ENCODE results near the gene ST6GALNAC2.

ST6GALNAC2 gene

DNA sequence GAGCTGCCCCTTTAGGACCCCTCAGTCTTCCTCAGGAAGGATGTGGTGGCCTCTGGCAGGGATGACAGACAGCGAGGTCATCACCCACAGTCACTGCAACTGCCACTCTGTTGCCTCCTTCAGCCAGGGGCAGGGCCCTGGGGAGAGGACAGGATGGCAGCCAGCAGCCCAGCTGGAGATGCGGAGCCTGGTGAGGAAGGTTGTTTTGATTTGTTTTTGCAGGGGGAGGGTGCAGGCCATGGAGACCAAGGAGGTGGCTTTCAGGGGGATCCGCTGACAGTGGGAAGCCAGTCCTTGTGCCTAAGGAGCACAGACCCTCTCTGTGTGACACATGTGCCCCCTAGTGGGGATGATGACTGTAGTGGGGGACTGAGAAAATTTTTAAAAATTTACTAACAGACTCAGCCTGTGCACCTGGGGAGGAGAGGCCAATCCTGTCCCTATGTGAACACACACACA, 38.4 kb downstream of the ST6GALNAC2 start:
- H3K27me3 ChIP-seq (ENCODE audit: control insufficient read depth, insufficient read depth, low read length), result no peaks in the 10 kb centered on the region
- H3K9ac ChIP-seq (ENCODE audit: low read length), result no peak overlapping the region
- H3K4me1 ChIP-seq (ENCODE audit: control insufficient read depth, insufficient read depth, low read length), result peaks cover 56% of the 10 kb centered on the region

DNA sequence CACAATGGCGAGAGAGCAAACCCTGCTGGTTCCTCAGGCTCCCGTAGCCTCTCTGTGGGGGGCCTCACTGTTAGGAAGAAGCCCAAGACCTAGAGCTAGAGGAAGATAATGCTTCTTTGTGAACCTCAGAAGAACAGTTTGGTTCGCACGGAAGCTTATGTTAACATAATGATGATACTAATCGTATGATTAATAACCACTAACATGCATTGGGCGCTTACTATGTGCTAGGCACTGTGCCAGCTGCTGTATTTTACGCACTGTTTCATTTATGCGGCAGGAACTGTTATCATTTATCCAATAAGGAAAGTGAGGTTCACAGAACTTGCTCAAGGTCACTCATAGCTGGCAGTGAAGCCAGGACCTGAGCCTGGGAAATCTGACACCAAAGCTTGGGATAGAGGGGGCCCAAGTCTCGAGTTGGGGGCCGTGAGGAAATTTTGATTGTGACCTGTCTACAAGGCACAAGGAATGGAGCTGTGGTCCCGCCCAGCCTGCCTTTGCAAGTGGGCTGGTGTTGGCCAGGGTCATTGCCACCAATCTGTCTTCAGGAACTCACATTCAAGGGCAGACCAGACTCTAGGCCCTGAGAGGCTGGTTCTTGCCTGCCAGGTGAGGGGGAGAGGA, 39.0 kb downstream of the ST6GALNAC2 start:
- peaks cover 54% of the 10 kb centered on the region for H3K4me1 ChIP-seq (ENCODE audit: control insufficient read depth, insufficient read depth, low read length)
- no peak overlapping the region for H3K9ac ChIP-seq (ENCODE audit: low read length)
- H3K4me3 ChIP-seq (ENCODE audit: low read length), result no peak overlapping the region
- H3K36me3 ChIP-seq (ENCODE audit: control insufficient read depth, insufficient read depth, low read length), result no peaks in the 10 kb centered on the region
- H3K9me3 ChIP-seq (ENCODE audit: control insufficient read depth, low read length), result no peaks in the 10 kb centered on the region
- no peaks in the 10 kb centered on the region for H3K27me3 ChIP-seq (ENCODE audit: control insufficient read depth, insufficient read depth, low read length)

More for the DNA sequence above, 38.4 kb downstream of the ST6GALNAC2 start:
- Histone ChIP-seq H3K36me3 (ENCODE audit: control insufficient read depth, insufficient read depth, low read length) (no peaks in the 10 kb centered on the region), H3K9me3 (ENCODE audit: control insufficient read depth, low read length) (no peaks in the 10 kb centered on the region), H3K4me3 (ENCODE audit: low read length) (no peak overlapping the region)

DNA sequence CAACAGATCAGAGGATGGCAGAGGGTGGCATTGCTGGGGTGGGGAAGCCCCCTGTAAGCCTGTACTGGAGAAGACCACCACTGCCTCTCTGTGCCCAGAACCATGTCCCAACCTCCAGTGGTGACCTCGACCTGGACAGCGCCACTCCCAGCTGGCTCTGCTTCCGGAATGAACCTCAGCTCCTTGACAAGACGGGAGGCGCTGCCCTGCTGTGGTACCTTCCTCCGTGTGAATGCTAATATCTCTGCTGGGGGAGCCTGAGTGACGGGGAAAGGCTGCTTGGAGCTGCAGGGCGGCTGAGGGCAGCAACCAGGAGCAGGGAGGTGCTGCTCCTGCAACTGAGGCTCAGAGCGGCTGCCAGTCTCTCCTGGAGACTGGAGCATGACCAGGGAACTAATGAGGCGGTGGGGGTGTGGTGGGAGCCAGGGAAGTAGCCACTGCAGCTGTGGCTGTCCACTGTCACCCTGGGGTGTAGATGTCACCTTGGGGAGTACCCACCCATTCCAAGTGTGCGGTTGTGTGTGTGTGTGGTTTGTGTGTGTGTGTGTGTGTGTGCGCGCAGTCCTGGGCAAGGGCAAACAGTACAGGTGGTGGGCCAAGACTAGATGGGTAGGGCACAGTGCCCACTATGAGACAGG, 39.6 kb downstream of the ST6GALNAC2 start:
- Histone ChIP-seq H3K9ac (ENCODE audit: low read length) (no peak overlapping the region), H3K9me3 (ENCODE audit: control insufficient read depth, low read length) (no peaks in the 10 kb centered on the region), H3K27me3 (ENCODE audit: control insufficient read depth, insufficient read depth, low read length) (no peaks in the 10 kb centered on the region), H3K4me3 (ENCODE audit: low read length) (no peak overlapping the region), H3K4me1 (ENCODE audit: control insufficient read depth, insufficient read depth, low read length) (peaks cover 52% of the 10 kb centered on the region), H3K36me3 (ENCODE audit: control insufficient read depth, insufficient read depth, low read length) (no peaks in the 10 kb centered on the region)

GRCh38 chr17:76544546-76545365, 40.9 kb downstream of the ST6GALNAC2 start:
- peaks cover 52% of the 10 kb centered on the region for H3K4me1 ChIP-seq (ENCODE audit: control insufficient read depth, insufficient read depth, low read length)
- peaks cover 2% of the 10 kb centered on the region for H3K27me3 ChIP-seq (ENCODE audit: control insufficient read depth, insufficient read depth, low read length)
- H3K9me3 ChIP-seq (ENCODE audit: control insufficient read depth, low read length), result no peaks in the 10 kb centered on the region
- no peak overlapping the region for H3K9ac ChIP-seq (ENCODE audit: low read length)
- H3K36me3 ChIP-seq (ENCODE audit: control insufficient read depth, insufficient read depth, low read length), result no peaks in the 10 kb centered on the region
- H3K4me3 ChIP-seq (ENCODE audit: low read length), result no peak overlapping the region

GRCh38 chr17:76543826-76544545, 41.7 kb downstream of the ST6GALNAC2 start:
- Histone ChIP-seq H3K9ac (ENCODE audit: low read length) (no peak overlapping the region), H3K36me3 (ENCODE audit: control insufficient read depth, insufficient read depth, low read length) (no peaks in the 10 kb centered on the region), H3K4me3 (ENCODE audit: low read length) (no peak overlapping the region), H3K27me3 (ENCODE audit: control insufficient read depth, insufficient read depth, low read length) (peaks cover 10% of the 10 kb centered on the region), H3K4me1 (ENCODE audit: control insufficient read depth, insufficient read depth, low read length) (peaks cover 52% of the 10 kb centered on the region), H3K9me3 (ENCODE audit: control insufficient read depth, low read length) (no peaks in the 10 kb centered on the region)

DNA sequence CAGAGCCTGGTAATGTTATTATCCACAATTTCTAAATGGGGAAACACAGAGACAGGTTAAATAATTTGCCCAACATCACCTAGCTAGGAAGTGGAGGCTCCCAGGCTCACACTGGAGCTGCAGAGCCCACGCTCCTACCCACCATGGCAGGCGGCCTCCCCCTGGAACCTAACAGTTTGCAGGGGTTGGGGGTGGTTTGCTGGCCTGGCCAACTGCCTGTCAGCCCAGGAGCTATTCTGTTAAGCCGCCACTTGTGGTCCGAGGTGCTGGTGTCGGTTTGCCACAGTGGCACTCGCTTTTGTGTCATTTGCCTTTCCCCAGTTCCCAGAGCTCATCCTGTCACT, 42.2 kb downstream of the ST6GALNAC2 start:
- no peaks in the 10 kb centered on the region for H3K9me3 ChIP-seq (ENCODE audit: control insufficient read depth, low read length)
- H3K4me1 ChIP-seq (ENCODE audit: control insufficient read depth, insufficient read depth, low read length), result peaks cover 50% of the 10 kb centered on the region
- H3K4me3 ChIP-seq (ENCODE audit: low read length), result no peak overlapping the region
- no peak overlapping the region for H3K9ac ChIP-seq (ENCODE audit: low read length)
- peaks cover 15% of the 10 kb centered on the region for H3K27me3 ChIP-seq (ENCODE audit: control insufficient read depth, insufficient read depth, low read length)
- H3K36me3 ChIP-seq (ENCODE audit: control insufficient read depth, insufficient read depth, low read length), result no peaks in the 10 kb centered on the region

DNA sequence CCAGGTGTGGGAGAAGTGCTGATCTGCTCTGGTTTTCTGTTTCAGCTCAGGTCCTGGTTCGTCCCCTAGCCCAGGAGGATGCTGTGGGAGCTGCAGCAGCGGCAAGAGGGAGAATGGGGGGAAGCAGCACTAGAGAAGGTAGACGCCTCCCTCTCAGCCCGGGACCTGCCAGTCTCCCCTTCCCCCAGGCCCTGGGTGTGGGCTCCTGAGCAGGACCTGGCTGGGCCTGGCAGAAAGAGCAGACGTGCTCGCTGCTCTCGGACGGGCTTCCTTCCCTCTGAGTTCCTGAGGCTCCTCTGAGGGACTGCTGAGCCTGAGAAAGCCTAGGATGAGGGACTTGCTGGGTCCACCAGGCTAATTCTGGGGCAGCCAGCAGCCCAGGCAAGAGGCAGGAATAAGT, 42.7 kb downstream of the ST6GALNAC2 start:
- no peaks in the 10 kb centered on the region for H3K36me3 ChIP-seq (ENCODE audit: control insufficient read depth, insufficient read depth, low read length)
- H3K4me1 ChIP-seq (ENCODE audit: control insufficient read depth, insufficient read depth, low read length), result peaks cover 46% of the 10 kb centered on the region
- H3K9me3 ChIP-seq (ENCODE audit: control insufficient read depth, low read length), result no peaks in the 10 kb centered on the region
- no peak overlapping the region for H3K9ac ChIP-seq (ENCODE audit: low read length)
- no peak overlapping the region for H3K4me3 ChIP-seq (ENCODE audit: low read length)
- peaks cover 20% of the 10 kb centered on the region for H3K27me3 ChIP-seq (ENCODE audit: control insufficient read depth, insufficient read depth, low read length)

- Histone ChIP-seq H3K9ac (ENCODE audit: low read length) (no peak overlapping the region), H3K9me3 (ENCODE audit: control insufficient read depth, low read length) (no peaks in the 10 kb centered on the region), H3K4me1 (ENCODE audit: control insufficient read depth, insufficient read depth, low read length) (peaks cover 42% of the 10 kb centered on the region), H3K36me3 (ENCODE audit: control insufficient read depth, insufficient read depth, low read length) (no peaks in the 10 kb centered on the region), H3K4me3 (ENCODE audit: low read length) (no peak overlapping the region), H3K27me3 (ENCODE audit: control insufficient read depth, insufficient read depth, low read length) (peaks cover 24% of the 10 kb centered on the region)
Observed at GRCh38 chr17:76542566-76542971, 43.1 kb downstream of the ST6GALNAC2 start.

- Histone ChIP-seq H3K36me3 (ENCODE audit: control insufficient read depth, insufficient read depth, low read length) (no peaks in the 10 kb centered on the region), H3K9ac (ENCODE audit: low read length) (no peak overlapping the region), H3K4me3 (ENCODE audit: low read length) (no peak overlapping the region), H3K27me3 (ENCODE audit: control insufficient read depth, insufficient read depth, low read length) (peaks cover 28% of the 10 kb centered on the region), H3K9me3 (ENCODE audit: control insufficient read depth, low read length) (no peaks in the 10 kb centered on the region), H3K4me1 (ENCODE audit: control insufficient read depth, insufficient read depth, low read length) (peaks cover 35% of the 10 kb centered on the region)
Observed at GRCh38 chr17:76541739-76542454, 43.8 kb downstream of the ST6GALNAC2 start.

GRCh38 chr17:76540381-76541300, 45.0 kb downstream of the ST6GALNAC2 start:
- Histone ChIP-seq H3K9me3 (ENCODE audit: control insufficient read depth, low read length) (no peaks in the 10 kb centered on the region), H3K4me3 (ENCODE audit: low read length) (no peak overlapping the region), H3K4me1 (ENCODE audit: control insufficient read depth, insufficient read depth, low read length) (peaks cover 22% of the 10 kb centered on the region), H3K9ac (ENCODE audit: low read length) (peak overlapping the region; percentile 51), H3K27me3 (ENCODE audit: control insufficient read depth, insufficient read depth, low read length) (peaks cover 39% of the 10 kb centered on the region), H3K36me3 (ENCODE audit: control insufficient read depth, insufficient read depth, low read length) (no peaks in the 10 kb centered on the region)
